A549 (cell line): ENCODE data around the gene ZNF484. TPM values are rescaled to one million over a fixed set of nuclear protein-coding genes. Genes with fewer than 3 reads are reported as not detected.
"Not testable (repeated sequence)": the region's sequence is repeated elsewhere in the genome, so short reads cannot be mapped to it uniquely, and the experiment has no call there.

ENCODE experiments used
- ATAC-seq, 2 experiments: fragments of 200-7000 bp in 1 of 2; fragments of >200 bp in 1 of 2; cut with Nextera tagmentation in 1 of 2; cut with Tn5 transposase in 1 of 2; 3 replicates each; pipeline versions ENCODE4 v1.8.0 to v1.9.1; 2018 to 2020; ENCODE audit warnings: mild to moderate bottlenecking in 1 of 2, moderate library complexity in 1 of 2
- CTCF ChIA-PET: fragments of 300-600 bp; sonication (Branson Sonifier 250); formaldehyde crosslinking; extraction: SDS; loops from one replicate; lab custom pipeline; 2021; ENCODE audit warnings: antibody characterized with exemption, inconsistent platforms; lab: Yijun Ruan, JAX
- POLR2A ChIA-PET: fragments of 350-600 bp; formaldehyde crosslinking; extraction: SDS; loops from one replicate; lab custom pipeline; 2021; ENCODE audit warnings: antibody characterized with exemption, inconsistent platforms; lab: Yijun Ruan, JAX
- DNase-seq, 2 experiments: peaks; one replicate each; pipeline versions ENCODE4 v3.0.0 to v3.0.0-alpha.2; 2011 to 2016; ENCODE audit warnings: low read depth in 1 of 2, low spot score in 1 of 2
- FAIRE-seq: peaks from 2 replicates; lab custom pipeline; 2011; peaks lifted over from hg19 to GRCh38; lab: Jason Lieb, UNC
- H3K27ac ChIP-seq, 2 experiments: fragments of >200 bp; sonication (Bioruptor Twin); formaldehyde crosslinking; 3 replicates each; pipeline ENCODE4 v1.5.1; 2016 to 2017
- H3K4me1 ChIP-seq: fragments of >200 bp; sonication (Bioruptor Twin); formaldehyde crosslinking; 3 replicates; pipeline ENCODE4 v1.6.1; 2016
- H3K4me2 ChIP-seq: fragments of >200 bp; sonication (Bioruptor Twin); formaldehyde crosslinking; 3 replicates; pipeline ENCODE4 v1.6.1; 2016
- H3K4me3 ChIP-seq: fragments of >200 bp; sonication (Bioruptor Twin); formaldehyde crosslinking; 3 replicates; pipeline ENCODE4 v1.5.1; 2016
- H3K9me3 ChIP-seq: fragments of >200 bp; sonication (Bioruptor Twin); formaldehyde crosslinking; 3 replicates; pipeline ENCODE4 v1.6.1; 2016
- BCL3 ChIP-seq: fragments of >200 bp; sonication (Bioruptor Twin); formaldehyde crosslinking; IDR thresholded peaks from 3 replicates; pipeline ENCODE4 v1.6.1; 2016
- CBX8 ChIP-seq: fragments of 200-600 bp; sonication (generic); IDR thresholded peaks from 2 replicates; pipeline ENCODE4 v1.6.1; 2016
- EP300 ChIP-seq, 2 experiments: fragments of >200 bp; sonication (Bioruptor Twin); formaldehyde crosslinking; IDR thresholded peaks; 2 replicates in 1 of 2; 3 replicates in 1 of 2; pipeline ENCODE4 v1.6.1; 2016 to 2017
- FOSB ChIP-seq: fragments of 250-450 bp; sonication (Bioruptor Pico); IDR thresholded peaks from 2 replicates; pipeline ENCODE4 v1.5.0; 2020; ENCODE audit warnings: mild to moderate bottlenecking, moderate library complexity
- HEYL ChIP-seq: fragments of 250-450 bp; sonication (Bioruptor Pico); IDR thresholded peaks from 2 replicates; pipeline ENCODE4 v1.8.0; 2021; ENCODE audit warnings: mild to moderate bottlenecking, moderate library complexity
- HOXB5 ChIP-seq: fragments of 250-450 bp; sonication (Bioruptor Pico); IDR thresholded peaks from 2 replicates; pipeline ENCODE4 v1.5.0; 2020; ENCODE audit warnings: mild to moderate bottlenecking, moderate library complexity
- KDM5A ChIP-seq: fragments of 200-600 bp; sonication (generic); IDR thresholded peaks from 2 replicates; pipeline ENCODE4 v1.6.1; 2016; ENCODE audit warnings: antibody characterized with exemption, mild to moderate bottlenecking
- NFE2L2 ChIP-seq: fragments of 150-350 bp; conservative IDR thresholded peaks from 2 replicates; pipeline ENCODE4 v1.6.1; 2014; ENCODE audit warnings: low read length
- PHF8 ChIP-seq: fragments of 200-600 bp; sonication (generic); IDR thresholded peaks from 2 replicates; pipeline ENCODE4 v1.6.1; 2016; ENCODE audit warnings: low read depth, mild to moderate bottlenecking, antibody characterized with exemption, moderate library complexity, borderline replicate concordance
- POLR2AphosphoS2 ChIP-seq: conservative IDR thresholded peaks from 2 replicates; pipeline ENCODE4 v1.6.1; 2012; ENCODE audit warnings: low read length, improper control_type of control experiment, inconsistent platforms
- RAD21 ChIP-seq, 2 experiments: fragments of >200 bp in 1 of 2; sonication (Bioruptor Twin) in 1 of 2; formaldehyde crosslinking in 1 of 2; IDR thresholded peaks in 1 of 2; conservative IDR thresholded peaks in 1 of 2; 2 replicates in 1 of 2; 3 replicates in 1 of 2; pipeline ENCODE4 v1.6.1; 2012 to 2018; ENCODE audit warnings: inconsistent platforms in 1 of 2
- RNF2 ChIP-seq: fragments of 200-600 bp; sonication (generic); IDR thresholded peaks from 2 replicates; pipeline ENCODE4 v1.6.1; 2016; ENCODE audit warnings: low read depth, mild to moderate bottlenecking, antibody characterized with exemption, moderate library complexity, borderline replicate concordance
- ZFP36 ChIP-seq: fragments of 450-650 bp; IDR thresholded peaks from 2 replicates; pipeline ENCODE4 v1.6.1; 2014; ENCODE audit warnings: borderline replicate concordance; ENCODE audit not compliant: partially characterized antibody
- ZSCAN20 ChIP-seq: fragments of 250-450 bp; sonication (Bioruptor Pico); IDR thresholded peaks from 2 replicates; pipeline ENCODE4 v1.8.0; 2022; ENCODE audit warnings: mild to moderate bottlenecking, moderate library complexity
- WGBS: methylation state at CpG from one replicate; pipeline ENCODE4 v1.1.6; 2017; ENCODE audit errors: missing lambda C conversion rate; 5-methylcytosine and 5-hydroxymethylcytosine counted together
- polyA plus RNA-seq, 4 experiments: library from polyadenylated mRNA; depleted of rRNA in 3 of 4; stranded (reverse); fragments of >200 nt; fragmentation: RNase III in 1 of 4; extraction: RNeasy Plus Mini Kit Qiagen cat#74134 plus additional on column Dnase treatment in 1 of 4; gene quantifications; 2 replicates in 3 of 4; 3 replicates in 1 of 4; pipeline ENCODE4 v1.2.3, GENCODE V29; 2011 to 2017
- TF ChIP-seq, protein P1 (sequence below): fragments of >200 bp; sonication (Bioruptor Twin); formaldehyde crosslinking; IDR thresholded peaks from 2 replicates; pipeline ENCODE4 v1.6.1; 2016
- TF ChIP-seq, protein P2 (sequence below): fragments of 450-650 bp; IDR thresholded peaks from 2 replicates; pipeline ENCODE4 v1.6.1; 2014; ENCODE audit warnings: antibody characterized with exemption

ZNF484 gene
- polyA plus RNA-seq, 2 of the 4 experiments (the other 2 are of a cell fraction), result 2.3 to 5.6 TPM

- no peak for TF ChIP-seq KDM5A
Observed at GRCh38 chr9:92890761-92891160, 12.9 kb upstream of the ZNF484 start (continued).

GRCh38 chr9:92887880-92888338 lies 10.1 kb upstream of the ZNF484 start:
- FAIRE-seq (no peak), DNase-seq (no peak), ATAC-seq (no peak)
- no peak overlapping the region for H3K4me3 ChIP-seq
- H3K4me1 ChIP-seq, result no peaks in the 10 kb centered on the region
- no peak overlapping the region for H3K4me2 ChIP-seq
- ChIA-PET POLR2A (no interaction called here), CTCF (interaction anchor here (0.6 kb wide), 1 partner anchor 136 kb away, joined by 4 read pairs; no protein-coding TSS in a partner anchor)
- TF ChIP-seq KDM5A (no peak), HOXB5 (CRISPR knock-in tag) (no peak), HEYL (CRISPR knock-in tag) (no peak), NFE2L2 (no peak), RNF2 (no peak), EP300 (IDR thresholded peaks at IDR 0.05) (no peak), BCL3 (no peak), CBX8 (no peak), POLR2AphosphoS2 (no peak), ZFP36 (no peak), RAD21 (conservative IDR thresholded peaks at IDR 0.05 in 1 of 2, IDR thresholded peaks at IDR 0.05 in 1 of 2) (no peak), FOSB (CRISPR knock-in tag) (no peak), PHF8 (no peak), ZSCAN20 (CRISPR knock-in tag) (no peak)
- TF ChIP-seq, protein P1, sequence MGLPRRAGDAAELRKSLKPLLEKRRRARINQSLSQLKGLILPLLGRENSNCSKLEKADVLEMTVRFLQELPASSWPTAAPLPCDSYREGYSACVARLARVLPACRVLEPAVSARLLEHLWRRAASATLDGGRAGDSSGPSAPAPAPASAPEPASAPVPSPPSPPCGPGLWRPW, result no peak
- TF ChIP-seq, protein P2, sequence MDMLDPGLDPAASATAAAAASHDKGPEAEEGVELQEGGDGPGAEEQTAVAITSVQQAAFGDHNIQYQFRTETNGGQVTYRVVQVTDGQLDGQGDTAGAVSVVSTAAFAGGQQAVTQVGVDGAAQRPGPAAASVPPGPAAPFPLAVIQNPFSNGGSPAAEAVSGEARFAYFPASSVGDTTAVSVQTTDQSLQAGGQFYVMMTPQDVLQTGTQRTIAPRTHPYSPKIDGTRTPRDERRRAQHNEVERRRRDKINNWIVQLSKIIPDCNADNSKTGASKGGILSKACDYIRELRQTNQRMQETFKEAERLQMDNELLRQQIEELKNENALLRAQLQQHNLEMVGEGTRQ, result no peak
- WGBS, result 55% methylated on average over 5 of the region's 5 CpGs
- no peaks in the 10 kb centered on the region for H3K9me3 ChIP-seq
- H3K27ac ChIP-seq, result no peak overlapping the region

GRCh38 chr9:92886846-92887610 lies 9.2 kb upstream of the ZNF484 start:
- H3K27ac ChIP-seq, FAIRE-seq, ATAC-seq, DNase-seq, POLR2A ChIA-PET, H3K4me3 ChIP-seq, H3K9me3 ChIP-seq, H3K4me2 ChIP-seq, H3K4me1 ChIP-seq: not testable (repeated sequence)
- 36% methylated on average over 8 of the region's 8 CpGs for WGBS
- CTCF ChIA-PET, result interaction anchor here (0.6 kb wide), 1 partner anchor 137 kb away, joined by 4 read pairs; no protein-coding TSS in a partner anchor

DNA sequence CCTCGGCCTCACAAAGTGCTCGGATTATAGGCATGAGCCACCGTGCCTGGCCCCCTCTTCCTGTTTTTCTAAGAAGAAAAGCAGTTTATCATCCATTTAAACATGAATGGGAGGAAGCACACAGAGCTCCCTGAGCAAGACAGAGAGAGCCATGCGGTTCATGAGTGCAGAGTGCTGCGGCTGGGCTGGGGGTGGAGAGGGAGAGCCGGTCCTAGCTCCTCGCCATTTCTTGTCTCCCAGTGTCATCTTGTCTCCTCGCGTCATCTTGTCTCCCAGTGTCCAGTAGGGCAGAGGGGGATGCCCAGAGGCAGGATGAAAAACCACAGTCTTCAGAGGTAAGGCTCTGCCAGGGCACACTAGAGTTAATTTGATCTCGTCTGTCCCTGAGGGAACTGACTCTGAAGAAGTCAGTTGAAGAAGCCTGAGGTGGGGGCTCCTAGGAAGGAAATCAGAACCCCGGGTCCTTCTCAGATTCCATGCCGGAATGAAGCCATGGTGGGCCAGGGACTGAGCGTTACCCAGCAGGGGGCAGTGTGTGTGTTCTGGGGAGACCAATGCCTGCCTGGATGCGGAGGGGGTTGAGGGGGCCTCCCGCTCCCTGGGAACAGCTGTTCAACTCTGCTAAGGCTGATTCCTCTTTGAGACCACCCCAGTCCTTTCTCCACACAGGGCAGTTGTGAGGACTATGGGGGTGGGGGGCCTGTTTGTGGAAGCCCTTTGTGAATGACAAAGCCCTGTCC lies 6.0 kb upstream of the ZNF484 start:
- H3K4me1 ChIP-seq, DNase-seq, H3K27ac ChIP-seq, H3K4me2 ChIP-seq, FAIRE-seq, H3K4me3 ChIP-seq, ATAC-seq, H3K9me3 ChIP-seq, POLR2A ChIA-PET: not testable (repeated sequence)
- CTCF ChIA-PET, result interaction anchor here (1.3 kb wide), 1 partner anchor 32 kb away, joined by 3 read pairs; no protein-coding TSS in a partner anchor
- 79% methylated on average over 13 of the region's 15 CpGs for WGBS
